HG02840 (cell line): ENCODE measurements around the gene FCGR3A.

ENCODE experiments used
- ATAC-seq: cut with Tn5 transposase; IDR thresholded peaks from one replicate; pipeline ENCODE4 v1.9.1; 2021; ENCODE audit warnings: mild to moderate bottlenecking, moderate library complexity, moderate number of reproducible peaks; ENCODE audit not compliant: unreplicated experiment, low FRiP score

Gene FCGR3A

GRCh38 chr1:161505686-161506085, 43.9 kb downstream of the FCGR3A start:
- ATAC-seq, result no peak

GRCh38 chr1:161503394-161503748, 46.2 kb downstream of the FCGR3A start:
- no peak for ATAC-seq

GRCh38 chr1:161502641-161503393, 46.8 kb downstream of the FCGR3A start:
- ATAC-seq, result no peak

GRCh38 chr1:161502181-161502580, 47.4 kb downstream of the FCGR3A start:
- ATAC-seq, result no peak

DNA sequence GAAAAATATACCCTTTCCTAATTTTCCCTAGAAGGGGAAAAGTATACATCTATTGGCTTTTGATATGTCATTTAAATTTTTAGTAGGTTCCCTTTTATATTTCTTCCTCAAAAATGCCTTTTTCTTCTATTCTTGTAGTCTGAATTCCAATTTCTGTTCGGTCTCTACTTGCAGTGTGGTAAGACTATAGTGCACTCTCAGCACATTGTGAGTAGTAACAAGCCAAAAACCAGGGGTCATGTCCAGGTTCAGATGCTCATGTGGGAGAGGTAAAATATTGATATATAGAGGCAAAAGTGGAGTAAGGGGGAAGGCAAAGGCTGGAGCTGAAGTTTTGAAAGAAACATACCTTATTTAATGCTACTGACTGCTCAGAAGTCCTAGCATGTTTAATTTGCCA, 48.4 kb downstream of the FCGR3A start:
- no peak for ATAC-seq

DNA sequence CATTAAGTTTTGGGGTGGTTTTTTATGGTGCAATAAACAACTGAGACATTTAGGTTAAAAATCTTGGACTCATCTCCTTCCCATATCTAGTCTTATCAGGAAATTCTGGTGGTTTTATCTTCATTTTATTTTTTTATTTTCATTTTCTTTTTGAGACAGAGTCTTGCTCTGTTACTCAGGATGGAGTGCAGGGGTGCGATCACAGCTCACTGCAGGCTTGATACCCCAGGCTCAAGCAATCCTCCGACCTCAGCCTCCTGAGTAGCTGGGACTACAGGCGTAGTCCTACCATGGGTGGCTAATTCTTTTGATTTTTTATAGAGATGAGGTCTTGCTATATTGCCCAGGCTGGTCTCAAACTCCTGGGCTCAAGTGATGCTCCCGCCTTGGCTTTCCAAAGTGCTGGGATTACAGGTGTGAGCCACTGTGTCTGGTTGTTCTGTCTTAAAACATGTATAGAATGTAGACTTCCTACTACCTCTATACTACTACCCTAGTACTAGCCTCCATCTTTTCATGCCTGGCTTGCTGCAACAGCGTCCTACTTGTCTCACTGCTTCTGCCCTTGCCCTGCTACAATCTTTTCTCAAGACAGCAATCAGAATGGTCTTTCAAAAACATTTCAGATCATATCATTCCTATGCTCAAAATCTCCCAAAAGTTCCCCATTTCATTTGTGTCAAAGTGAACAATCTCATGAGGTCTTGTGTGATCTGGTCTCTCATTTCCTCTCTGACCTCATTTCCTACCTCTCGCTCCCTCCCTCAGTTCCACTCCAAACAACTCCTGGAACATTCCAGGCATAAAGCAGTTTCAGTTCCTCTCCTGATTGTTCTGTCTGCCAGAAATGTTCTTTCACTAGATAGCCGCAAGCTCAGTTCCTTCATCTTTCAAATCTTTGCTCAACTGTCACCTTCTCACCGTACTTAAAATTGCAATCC, 50.2 kb downstream of the FCGR3A start:
- ATAC-seq, result no peak

GRCh38 chr1:161498646-161499045, 51.0 kb downstream of the FCGR3A start:
- ATAC-seq, result no peak

GRCh38 chr1:161497961-161498360, 51.7 kb downstream of the FCGR3A start:
- no peak for ATAC-seq

DNA sequence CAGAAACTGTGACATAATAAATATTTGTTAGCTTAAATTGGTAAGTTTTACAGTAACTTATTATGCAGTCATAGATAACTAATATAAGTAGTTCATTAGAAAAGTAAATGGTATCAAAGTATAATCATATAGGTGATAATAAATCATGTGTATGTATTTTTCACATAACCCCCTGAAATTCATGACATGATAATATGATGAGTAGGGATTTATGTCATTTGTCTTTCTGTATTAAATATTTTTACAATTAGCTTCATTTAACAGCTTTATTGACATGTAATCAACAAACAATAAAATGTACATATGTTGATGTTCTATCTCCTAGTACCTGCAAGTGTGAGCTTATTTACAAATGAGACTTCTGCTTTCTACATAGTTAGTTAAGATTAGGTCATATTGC, 54.1 kb downstream of the FCGR3A start:
- no peak for ATAC-seq

DNA sequence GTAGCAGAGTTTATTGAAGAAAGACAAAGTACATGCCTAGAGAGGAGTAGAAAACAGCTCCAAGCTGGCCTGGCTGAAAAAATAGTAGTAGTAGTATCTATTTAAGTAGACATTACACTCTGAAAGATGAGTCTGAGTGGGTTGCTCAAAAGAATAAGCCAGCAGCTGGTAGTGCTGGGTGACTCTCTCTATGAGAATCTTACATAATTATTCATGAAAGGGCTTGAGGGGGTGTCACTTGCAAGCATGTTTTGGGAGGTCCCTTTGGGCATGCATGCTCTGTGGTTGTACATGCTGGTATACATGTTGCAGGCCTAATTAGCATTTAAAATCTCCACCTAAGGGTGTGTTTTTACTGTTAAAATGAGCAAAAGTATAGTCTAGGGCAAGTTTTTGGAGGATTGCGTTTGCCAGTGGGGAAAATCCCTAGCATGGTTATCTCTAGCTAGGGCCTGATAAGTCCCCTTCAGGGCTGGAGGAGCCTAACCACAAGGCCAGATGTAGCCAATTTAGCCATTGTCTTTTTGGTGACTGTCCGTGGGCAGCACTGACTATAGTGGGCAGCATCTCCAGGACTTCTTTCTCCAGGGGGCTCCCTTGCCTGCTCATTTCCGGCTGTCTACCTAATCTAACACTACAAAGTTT, 55.4 kb downstream of the FCGR3A start:
- ATAC-seq, result no peak

- ATAC-seq, result no peak
Measured at GRCh38 chr1:161492827-161493226, 56.8 kb downstream of the FCGR3A start.
